Left ventricle myocardium inferior (tissue), 1 donor: ENCODE results near the gene NTRK3. TPM values are rescaled to one million over a fixed set of nuclear protein-coding genes. Genes with fewer than 3 reads are reported as not detected.

Source experiments
- DNase-seq: peaks from one replicate; pipeline ENCODE4 v3.0.0-alpha.2; 2020
- H3K27ac ChIP-seq: fragments of 200-600 bp; replicated peaks from 2 replicates; pipeline ENCODE4 v1.8.0; 2021
- H3K27me3 ChIP-seq: fragments of 200-600 bp; 2 replicates; pipeline ENCODE4 v1.8.0; 2021; ENCODE audit warnings: low read depth
- H3K36me3 ChIP-seq: fragments of 200-600 bp; 2 replicates; pipeline ENCODE4 v1.8.0; 2021
- H3K4me1 ChIP-seq: fragments of 200-600 bp; 2 replicates; pipeline ENCODE4 v1.8.0; 2021
- H3K4me3 ChIP-seq: fragments of 200-600 bp; 2 replicates; pipeline ENCODE4 v1.8.0; 2021; ENCODE audit warnings: mild to moderate bottlenecking, moderate library complexity
- H3K9me3 ChIP-seq: fragments of 200-600 bp; replicated peaks from 2 replicates; pipeline ENCODE4 v1.8.0; 2021
- CTCF ChIP-seq: fragments of 200-600 bp; IDR thresholded peaks from 2 replicates; pipeline ENCODE4 v1.8.0; 2021; ENCODE audit warnings: antibody characterized with exemption, mild to moderate bottlenecking, borderline replicate concordance
- intact Hi-C: fragments of 100-400 bp; cut with micrococcal nuclease; formaldehyde crosslinking; loops from one replicate; pipeline ENCODE4 v1.11.0; 2022
- total RNA-seq: library from RNA; stranded (reverse); fragmentation: NEBNext Ultra II Directional; extraction: Animal tissue kit (Norgen Biotek cat#: 25700); gene quantifications from one replicate; pipeline ENCODE4 v1.2.1, GENCODE V29; 2021
- donor health status: DM: no; HTN: yes; CAD: no; lungs with severe emphysema.

The NTRK3 gene
- total RNA-seq, 1 donor from 2014 or later: 1.6 TPM

GRCh38 chr15:88166082-88166993, 90.2 kb downstream of the NTRK3 start:
- no peak for DNase-seq
- no peaks in the 10 kb centered on the region for H3K36me3 ChIP-seq
- no peaks in the 10 kb centered on the region for H3K9me3 ChIP-seq
- H3K27ac ChIP-seq: no peak overlapping the region
- intact Hi-C loops: no loop called here
- no peak for TF ChIP-seq CTCF
- no peaks in the 10 kb centered on the region for H3K4me1 ChIP-seq
- H3K27me3 ChIP-seq: peaks cover 35% of the 10 kb centered on the region
- no peak overlapping the region for H3K4me3 ChIP-seq

GRCh38 chr15:88161636-88162035, 94.9 kb downstream of the NTRK3 start:
- peaks cover 29% of the 10 kb centered on the region for H3K27me3 ChIP-seq
- no peaks in the 10 kb centered on the region for H3K36me3 ChIP-seq
- no peak for TF ChIP-seq CTCF
- H3K27ac ChIP-seq: no peak overlapping the region
- H3K4me3 ChIP-seq: no peak overlapping the region
- intact Hi-C loops: no loop called here
- H3K4me1 ChIP-seq: no peaks in the 10 kb centered on the region
- DNase-seq: no peak
- no peaks in the 10 kb centered on the region for H3K9me3 ChIP-seq

GRCh38 chr15:88155310-88155709, 101.2 kb downstream of the NTRK3 start:
- Histone ChIP-seq H3K9me3 (no peaks in the 10 kb centered on the region), H3K4me1 (no peaks in the 10 kb centered on the region), H3K27ac (no peak overlapping the region), H3K4me3 (no peak overlapping the region), H3K27me3 (peaks cover 10% of the 10 kb centered on the region), H3K36me3 (no peaks in the 10 kb centered on the region)
- no peak for TF ChIP-seq CTCF
- intact Hi-C loops: no loop called here
- DNase-seq: no peak

GRCh38 chr15:88152672-88153071, 103.9 kb downstream of the NTRK3 start:
- TF ChIP-seq CTCF: no peak
- DNase-seq: no peak

DNA sequence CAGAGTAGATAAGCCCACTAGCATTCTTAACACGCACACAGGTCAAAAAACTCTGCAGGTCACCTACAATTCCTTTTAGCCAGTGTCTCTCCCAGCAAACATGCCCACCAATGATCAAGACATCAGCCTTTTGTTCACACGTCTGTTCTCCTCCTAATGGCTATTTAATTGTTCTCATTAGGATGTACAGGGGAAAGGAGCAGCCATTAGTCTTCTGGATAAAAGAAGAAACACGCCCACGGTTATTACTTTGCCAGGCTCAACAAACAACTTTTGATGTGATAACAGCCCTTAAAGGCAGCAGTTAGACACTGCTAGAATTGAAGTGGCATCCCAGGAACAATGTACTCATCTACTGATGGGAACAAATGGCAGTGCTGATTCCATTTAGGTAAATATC, 108.8 kb downstream of the NTRK3 start:
- no peak for TF ChIP-seq CTCF
- intact Hi-C loops: no loop called here
- no peak overlapping the region for H3K27ac ChIP-seq
- H3K36me3 ChIP-seq: no peaks in the 10 kb centered on the region
- DNase-seq: no peak
- no peaks in the 10 kb centered on the region for H3K4me1 ChIP-seq
- no peaks in the 10 kb centered on the region for H3K27me3 ChIP-seq
- peaks cover 13% of the 10 kb centered on the region for H3K9me3 ChIP-seq
- H3K4me3 ChIP-seq: no peak overlapping the region

More at GRCh38 chr15:88152672-88153071, 103.9 kb downstream of the NTRK3 start:
- intact Hi-C loops: no loop called here
- Histone ChIP-seq H3K4me1 (no peaks in the 10 kb centered on the region), H3K27ac (no peak overlapping the region), H3K9me3 (no peaks in the 10 kb centered on the region), H3K27me3 (peaks cover 5% of the 10 kb centered on the region), H3K4me3 (no peak overlapping the region), H3K36me3 (no peaks in the 10 kb centered on the region)
